ENCODE measurements around the gene EIF3D.

Gene EIF3D

DNA sequence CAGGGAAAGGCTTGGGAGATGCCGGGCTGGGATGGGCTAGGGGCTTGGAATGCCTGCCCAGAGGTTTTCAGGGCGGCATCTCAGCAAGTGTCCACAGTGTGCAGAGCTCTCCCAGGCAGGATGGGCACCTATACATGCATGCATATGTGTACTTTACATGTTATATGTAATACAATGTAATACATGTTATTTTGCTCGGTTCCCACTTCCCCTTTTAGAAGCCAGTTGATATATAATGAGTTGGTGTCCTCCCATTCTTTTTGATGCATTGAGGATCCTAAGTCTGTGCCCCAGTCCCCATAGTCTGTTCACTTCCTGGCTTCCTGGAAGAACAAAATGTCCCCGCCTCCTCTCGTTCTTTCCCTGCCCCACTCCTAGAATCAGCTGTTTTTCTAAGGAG lies 20.1 kb upstream of the EIF3D start:
- Histone ChIP-seq H2AFZ (ENCODE audit: low read length) (no peak overlapping the region), H3K27me3 (ENCODE audit: insufficient read depth, low read length) (0 out of 2 replicates have a peak, but pooled peaks cover 3% of the 10 kb centered on the region), H3K4me2 (ENCODE audit: low read length) (no peak overlapping the region), H3K4me1 (ENCODE audit: insufficient read depth, low read length, severe bottlenecking) (peaks cover 9% of the 10 kb centered on the region), H4K20me1 (ENCODE audit: insufficient read depth, low read length) (no peaks in the 10 kb centered on the region), H3K9me3 (ENCODE audit: low read length) (no peaks in the 10 kb centered on the region), H3K27ac (ENCODE audit: low read depth, low read length, poor library complexity, severe bottlenecking) (no peak overlapping the region), H3K79me2 (ENCODE audit: insufficient read depth, low read length) (no peaks in the 10 kb centered on the region), H3K9me2 (ENCODE audit: low read depth, low read length) (no peaks in the 10 kb centered on the region), H3K36me3 (ENCODE audit: insufficient read depth, low read length) (no peaks in the 10 kb centered on the region), H3K4me3 (ENCODE audit: low read depth, low read length, poor library complexity, severe bottlenecking) (no peak overlapping the region), H3F3A (ENCODE audit: insufficient read depth, low read length) (no peaks in the 10 kb centered on the region), H3K9ac (ENCODE audit: low read length) (no peak overlapping the region)
- TF ChIP-seq EZH2 (IDR thresholded peaks at IDR 0.05; ENCODE audit: borderline replicate concordance, low read length) (no peak), CTCF (IDR thresholded peaks at IDR 0.05; ENCODE audit: low read length) (no peak)

GRCh38 chr22:36548606-36549005 lies 19.6 kb upstream of the EIF3D start:
- H3K9ac ChIP-seq (ENCODE audit: low read length), result no peak overlapping the region

DNA sequence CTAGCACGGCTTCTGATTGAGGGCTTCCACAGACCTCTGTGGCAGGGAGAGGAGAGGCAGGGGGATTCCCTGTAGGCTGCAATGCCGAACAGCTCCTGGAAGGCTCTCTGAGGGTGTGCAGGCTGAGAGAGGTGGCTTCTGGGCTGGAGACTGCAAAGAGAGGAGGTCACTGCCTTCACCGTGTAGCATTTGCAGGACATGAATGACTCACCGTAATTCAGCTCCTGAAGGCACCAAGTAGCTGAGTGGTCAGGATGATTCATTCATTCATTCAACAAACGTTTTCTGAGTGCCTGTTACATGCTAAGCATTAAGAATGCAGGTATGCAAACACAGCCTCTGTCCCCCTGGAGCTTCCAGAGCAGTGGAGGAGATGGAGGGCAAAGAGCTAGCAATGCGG lies 18.0 kb upstream of the EIF3D start:
- no peak for TF ChIP-seq EZH2 (IDR thresholded peaks at IDR 0.05; ENCODE audit: borderline replicate concordance, low read length)
- no peak for TF ChIP-seq CTCF (IDR thresholded peaks at IDR 0.05; ENCODE audit: low read length)
- Histone ChIP-seq H3F3A (ENCODE audit: insufficient read depth, low read length) (no peaks in the 10 kb centered on the region), H4K20me1 (ENCODE audit: insufficient read depth, low read length) (no peaks in the 10 kb centered on the region), H3K9me2 (ENCODE audit: low read depth, low read length) (no peaks in the 10 kb centered on the region), H3K27ac (ENCODE audit: low read depth, low read length, poor library complexity, severe bottlenecking) (no peak overlapping the region), H3K4me2 (ENCODE audit: low read length) (no peak overlapping the region), H3K4me3 (ENCODE audit: low read depth, low read length, poor library complexity, severe bottlenecking) (no peak overlapping the region), H3K27me3 (ENCODE audit: insufficient read depth, low read length) (no peaks in the 10 kb centered on the region), H3K9ac (ENCODE audit: low read length) (no peak overlapping the region), H3K4me1 (ENCODE audit: insufficient read depth, low read length, severe bottlenecking) (peaks cover 2% of the 10 kb centered on the region), H3K36me3 (ENCODE audit: insufficient read depth, low read length) (no peaks in the 10 kb centered on the region), H3K79me2 (ENCODE audit: insufficient read depth, low read length) (no peaks in the 10 kb centered on the region), H2AFZ (ENCODE audit: low read length) (no peak overlapping the region), H3K9me3 (ENCODE audit: low read length) (no peaks in the 10 kb centered on the region)

More at GRCh38 chr22:36548606-36549005, 19.6 kb upstream of the EIF3D start:
- Histone ChIP-seq H4K20me1 (ENCODE audit: insufficient read depth, low read length) (no peaks in the 10 kb centered on the region), H3K9me2 (ENCODE audit: low read depth, low read length) (no peaks in the 10 kb centered on the region), H3K79me2 (ENCODE audit: insufficient read depth, low read length) (no peaks in the 10 kb centered on the region), H3K27ac (ENCODE audit: low read depth, low read length, poor library complexity, severe bottlenecking) (no peak overlapping the region), H2AFZ (ENCODE audit: low read length) (no peak overlapping the region), H3K4me1 (ENCODE audit: insufficient read depth, low read length, severe bottlenecking) (peaks cover 9% of the 10 kb centered on the region), H3K4me3 (ENCODE audit: low read depth, low read length, poor library complexity, severe bottlenecking) (no peak overlapping the region), H3K36me3 (ENCODE audit: insufficient read depth, low read length) (no peaks in the 10 kb centered on the region), H3K4me2 (ENCODE audit: low read length) (no peak overlapping the region), H3K27me3 (ENCODE audit: insufficient read depth, low read length) (0 out of 2 replicates have a peak, but pooled peaks cover 3% of the 10 kb centered on the region), H3K9me3 (ENCODE audit: low read length) (no peaks in the 10 kb centered on the region), H3F3A (ENCODE audit: insufficient read depth, low read length) (no peaks in the 10 kb centered on the region)
- TF ChIP-seq CTCF (IDR thresholded peaks at IDR 0.05; ENCODE audit: low read length) (no peak), EZH2 (IDR thresholded peaks at IDR 0.05; ENCODE audit: borderline replicate concordance, low read length) (no peak)

Measured in OCI-LY1 (cell line).